HUES64 (cell line): Measurements from ENCODE around the gene PRB3. TPM values are rescaled to one million over a fixed set of nuclear protein-coding genes. Genes with fewer than 3 reads are reported as not detected.

Experiments
- H3K27ac ChIP-seq: 2 replicates; pipeline ENCODE4 v1.7.0; 2013; ENCODE audit warnings: low read depth, low read length, inconsistent platforms
- H3K27me3 ChIP-seq: 2 replicates; pipeline ENCODE4 v1.6.1; 2013; ENCODE audit warnings: mild to moderate bottlenecking, low read length; ENCODE audit not compliant: insufficient read depth
- H3K36me3 ChIP-seq: 2 replicates; pipeline ENCODE4 v1.6.1; 2013; ENCODE audit warnings: mild to moderate bottlenecking, low read length; ENCODE audit not compliant: insufficient read depth
- H3K4me1 ChIP-seq: 2 replicates; pipeline ENCODE4 v1.6.1; 2013; ENCODE audit warnings: mild to moderate bottlenecking, low read length, moderate library complexity; ENCODE audit not compliant: insufficient read depth
- H3K4me3 ChIP-seq: 2 replicates; pipeline ENCODE4 v1.5.1; 2013; ENCODE audit warnings: mild to moderate bottlenecking, low read length, moderate library complexity
- H3K9ac ChIP-seq: 2 replicates; pipeline ENCODE4 v1.6.1; 2013; ENCODE audit warnings: mild to moderate bottlenecking, low read depth, low read length
- H3K9me3 ChIP-seq: 2 replicates; pipeline ENCODE4 v1.6.1; 2013; ENCODE audit warnings: low read depth, low read length; ENCODE audit not compliant: insufficient read depth
- WGBS: fragments of 150-250, 120-280 bp; methylation state at CpG from one replicate; pipeline ENCODE4 v1.1.7; 2013; ENCODE audit warnings: missing lambda C conversion rate; 5-methylcytosine and 5-hydroxymethylcytosine counted together
- polyA plus RNA-seq, 2 experiments: library from polyadenylated mRNA; stranded (reverse); fragments of 50-300 nt; gene quantifications; one replicate each; pipeline ENCODE4 v1.2.3, GENCODE V29; 2013

Gene PRB3
- polyA plus RNA-seq (2013, experiment 1 of 2): 1.1 TPM
- polyA plus RNA-seq (2013, experiment 2 of 2): 2.1 TPM

GRCh38 chr12:11269607-11270006 lies at the start of gene PRB3:
TSS of gene PRB3 (minus strand) at chr12:11269707. CDS start at chr12:11269669, 38 bp downstream.
- H3K9ac ChIP-seq: no peak within 1 kb of the TSS
- WGBS: 94% methylated on average over 3 of the region's 3 CpGs
- no peaks in the 10 kb centered on the region for H3K27me3 ChIP-seq
- no peaks in the 10 kb centered on the region for H3K9me3 ChIP-seq
- H3K4me1 ChIP-seq: no peaks in the 10 kb centered on the region
- H3K36me3 ChIP-seq: no peaks in the 10 kb centered on the region
- H3K4me3 ChIP-seq: no peak within 1 kb of the TSS
- H3K27ac ChIP-seq: no peak within 1 kb of the TSS

- Histone ChIP-seq H3K9ac (no peak within 1 kb of the TSS), H3K9me3 (peaks cover 4% of the 10 kb centered on the region; the same call in 1 of the 2 replicates), H3K27ac (no peak within 1 kb of the TSS), H3K36me3 (no peaks in the 10 kb centered on the region), H3K27me3 (no peaks in the 10 kb centered on the region), H3K4me1 (no peaks in the 10 kb centered on the region), H3K4me3 (no peak within 1 kb of the TSS)
- 92% methylated on average over 3 of the region's 3 CpGs for WGBS
Observed at GRCh38 chr12:11310336-11310735, 40.8 kb upstream of the PRB3 start, which contains the start of gene PRB4. TSS of gene PRB4 (minus strand) at chr12:11310436. CDS start at chr12:11310398, 38 bp downstream.

GRCh38 chr12:11307143-11307542 lies 37.6 kb upstream of the PRB3 start:
- Histone ChIP-seq H3K27ac (no peak overlapping the region), H3K4me1 (no peaks in the 10 kb centered on the region), H3K9ac (no peak overlapping the region), H3K36me3 (no peaks in the 10 kb centered on the region), H3K9me3 (no peaks in the 10 kb centered on the region), H3K27me3 (no peaks in the 10 kb centered on the region), H3K4me3 (no peak overlapping the region)
- WGBS: 83% methylated on average over 1 of the region's 2 CpGs

- WGBS: 96% methylated on average over 2 of the region's 3 CpGs
- no peak overlapping the region for H3K4me3 ChIP-seq
- no peaks in the 10 kb centered on the region for H3K4me1 ChIP-seq
- H3K9me3 ChIP-seq: no peaks in the 10 kb centered on the region
- H3K27me3 ChIP-seq: no peaks in the 10 kb centered on the region
- H3K9ac ChIP-seq: no peak overlapping the region
- H3K27ac ChIP-seq: no peak overlapping the region
- no peaks in the 10 kb centered on the region for H3K36me3 ChIP-seq
Observed at GRCh38 chr12:11273449-11273848, 3.9 kb upstream of the PRB3 start.

GRCh38 chr12:11264501-11264900 lies 5.0 kb downstream of the PRB3 start:
- no peak overlapping the region for H3K27ac ChIP-seq
- H3K36me3 ChIP-seq: no peaks in the 10 kb centered on the region
- H3K27me3 ChIP-seq: no peaks in the 10 kb centered on the region
- 94% methylated on average over 1 of the region's 1 CpG for WGBS
- no peaks in the 10 kb centered on the region for H3K4me1 ChIP-seq
- no peaks in the 10 kb centered on the region for H3K9me3 ChIP-seq
- H3K9ac ChIP-seq: no peak overlapping the region
- H3K4me3 ChIP-seq: no peak overlapping the region

GRCh38 chr12:11246489-11246888 lies 23.0 kb downstream of the PRB3 start:
- Histone ChIP-seq H3K4me1 (no peaks in the 10 kb centered on the region), H3K27me3 (no peaks in the 10 kb centered on the region), H3K4me3 (no peak overlapping the region), H3K9ac (no peak overlapping the region), H3K36me3 (no peaks in the 10 kb centered on the region), H3K27ac (no peak overlapping the region), H3K9me3 (no peaks in the 10 kb centered on the region)
- WGBS: 100% methylated on average over 1 of the region's 1 CpG

GRCh38 chr12:11242656-11243055 lies 26.9 kb downstream of the PRB3 start:
- no peaks in the 10 kb centered on the region for H3K4me1 ChIP-seq
- no peak overlapping the region for H3K4me3 ChIP-seq
- H3K27me3 ChIP-seq: no peaks in the 10 kb centered on the region
- WGBS: 94% methylated on average over 3 of the region's 3 CpGs
- no peak overlapping the region for H3K9ac ChIP-seq
- no peak overlapping the region for H3K27ac ChIP-seq
- no peaks in the 10 kb centered on the region for H3K9me3 ChIP-seq
- H3K36me3 ChIP-seq: no peaks in the 10 kb centered on the region

GRCh38 chr12:11240348-11240930 lies 29.1 kb downstream of the PRB3 start:
- WGBS: 98% methylated on average over 2 of the region's 3 CpGs
- Histone ChIP-seq H3K4me3 (no peak overlapping the region), H3K4me1 (no peaks in the 10 kb centered on the region), H3K36me3 (no peaks in the 10 kb centered on the region), H3K27me3 (no peaks in the 10 kb centered on the region), H3K9me3 (no peaks in the 10 kb centered on the region), H3K9ac (no peak overlapping the region), H3K27ac (no peak overlapping the region)

GRCh38 chr12:11238275-11238674 lies 31.2 kb downstream of the PRB3 start:
- no peak overlapping the region for H3K9ac ChIP-seq
- H3K27ac ChIP-seq: no peak overlapping the region
- H3K4me1 ChIP-seq: no peaks in the 10 kb centered on the region
- H3K4me3 ChIP-seq: no peak overlapping the region
- no peaks in the 10 kb centered on the region for H3K27me3 ChIP-seq
- H3K36me3 ChIP-seq: no peaks in the 10 kb centered on the region
- 94% methylated on average over 4 of the region's 4 CpGs for WGBS
- no peaks in the 10 kb centered on the region for H3K9me3 ChIP-seq

GRCh38 chr12:11233532-11233931 lies 36.0 kb downstream of the PRB3 start:
- H3K4me1 ChIP-seq: no peaks in the 10 kb centered on the region
- no peaks in the 10 kb centered on the region for H3K27me3 ChIP-seq
- 89% methylated on average over 5 of the region's 5 CpGs for WGBS
- no peak overlapping the region for H3K9ac ChIP-seq
- H3K9me3 ChIP-seq: no peaks in the 10 kb centered on the region
- H3K36me3 ChIP-seq: no peaks in the 10 kb centered on the region
- no peak overlapping the region for H3K4me3 ChIP-seq
- H3K27ac ChIP-seq: no peak overlapping the region

GRCh38 chr12:11228296-11228879 lies 41.1 kb downstream of the PRB3 start:
- H3K4me3 ChIP-seq: no peak overlapping the region
- H3K9me3 ChIP-seq: no peaks in the 10 kb centered on the region
- H3K27ac ChIP-seq: no peak overlapping the region
- no peaks in the 10 kb centered on the region for H3K4me1 ChIP-seq
- no peak overlapping the region for H3K9ac ChIP-seq
- no peaks in the 10 kb centered on the region for H3K36me3 ChIP-seq
- H3K27me3 ChIP-seq: no peaks in the 10 kb centered on the region
- 45% methylated on average over 5 of the region's 5 CpGs for WGBS
